Suppressor macrophage treated with lipopolysaccharide for 1 hour (primary cell): ENCODE results near the gene MEIOSIN.
A peak's percentile ranks its signal among the peaks of the same experiment; 100 is the strongest.
"Not testable (repeated sequence)": the region's sequence is repeated elsewhere in the genome, so short reads cannot be mapped to it uniquely, and the experiment has no call there.

Source experiments
- DNase-seq, 3 donors: peaks; one replicate each; pipeline ENCODE4 v3.0.0-alpha.2; 2020 to 2022

The MEIOSIN gene, protein sequence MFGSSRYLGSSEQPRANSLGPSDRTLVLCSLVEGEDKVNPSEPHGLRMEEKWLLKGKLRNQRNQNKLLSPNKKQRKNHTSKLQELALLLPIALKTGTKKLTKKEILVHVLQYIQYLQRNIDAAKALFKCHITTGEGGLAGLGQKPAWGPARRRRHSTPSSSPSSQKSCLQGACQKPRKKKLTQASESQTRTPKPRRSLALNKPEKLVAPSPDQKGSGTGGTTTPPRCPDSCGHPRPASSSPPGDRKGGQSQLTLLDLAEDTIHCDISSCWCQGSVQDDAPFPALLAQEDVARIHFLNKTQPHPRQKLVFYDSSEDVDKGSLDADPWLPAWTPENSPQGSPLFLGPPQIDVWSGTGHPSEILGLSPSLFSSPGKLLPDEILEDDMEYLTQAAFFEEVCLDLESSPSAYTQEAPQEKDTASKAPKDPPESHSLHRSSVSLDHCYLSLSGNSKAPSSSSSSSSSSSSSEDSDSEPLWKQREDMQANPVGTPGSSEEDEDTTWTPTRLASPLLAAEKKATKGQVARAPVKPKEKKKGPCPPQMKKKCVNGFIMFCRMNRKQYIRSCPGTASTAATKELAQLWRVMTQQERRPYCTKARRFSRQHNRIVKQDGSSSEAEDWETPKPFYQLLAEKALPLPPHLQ

DNA sequence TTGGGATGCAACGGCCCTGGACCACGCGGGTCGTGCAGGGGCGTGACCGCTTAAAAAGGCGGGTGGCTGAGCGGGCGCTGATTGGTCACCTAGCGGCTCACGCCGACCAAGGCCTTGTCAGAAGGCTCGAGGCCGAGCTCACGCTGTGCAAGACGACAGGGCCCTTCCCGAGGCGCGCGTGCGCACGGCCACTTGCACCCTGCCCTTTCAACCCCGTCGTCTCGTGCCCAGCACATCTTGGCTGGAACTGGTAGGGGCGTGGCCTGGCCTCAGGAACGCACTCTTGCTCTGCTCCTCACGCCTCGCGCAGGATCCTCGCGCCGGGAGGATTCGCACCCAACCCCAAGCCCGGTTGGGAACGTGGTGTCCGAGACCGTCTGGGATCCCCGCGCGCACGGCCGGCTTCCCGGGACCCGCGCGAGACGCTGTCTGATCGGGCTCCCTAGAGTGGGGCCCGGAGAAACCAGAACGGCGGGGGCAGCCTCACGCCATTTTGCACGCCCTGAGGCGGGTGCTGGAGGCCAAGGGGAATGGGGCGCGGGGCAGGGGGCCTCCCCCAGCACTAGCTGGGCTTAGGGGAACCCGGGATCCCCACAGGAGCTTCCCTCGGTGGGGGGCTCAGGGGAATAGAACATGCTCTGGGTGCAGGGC is at the start of gene MEIOSIN:
TSS of gene MEIOSIN (plus strand) at position 280 of the 651 bp plus-strand sequence. CDS start 1,938 bp downstream, outside the sequence.
- DNase-seq: no peak

DNA sequence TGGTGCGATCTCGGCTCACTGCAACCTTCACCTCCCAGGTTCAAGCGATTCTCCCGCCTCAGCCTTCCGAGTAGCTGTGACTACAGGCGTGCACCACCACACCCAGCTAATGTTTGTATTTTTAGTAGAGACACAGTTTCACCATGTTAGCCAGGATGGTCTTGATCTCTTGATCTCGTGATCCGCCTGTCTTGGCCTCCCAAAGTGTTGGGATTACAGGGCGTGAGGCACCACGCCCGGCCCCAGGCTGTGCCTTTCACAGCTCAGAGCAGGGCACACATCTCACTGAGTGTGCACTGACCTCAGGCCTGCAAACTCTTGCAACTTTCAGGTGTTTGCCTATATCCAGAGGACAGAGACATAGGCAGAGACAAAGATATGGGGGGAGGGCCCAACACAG is 48.2 kb upstream of the MEIOSIN start:
- DNase-seq: not testable (repeated sequence)

DNA sequence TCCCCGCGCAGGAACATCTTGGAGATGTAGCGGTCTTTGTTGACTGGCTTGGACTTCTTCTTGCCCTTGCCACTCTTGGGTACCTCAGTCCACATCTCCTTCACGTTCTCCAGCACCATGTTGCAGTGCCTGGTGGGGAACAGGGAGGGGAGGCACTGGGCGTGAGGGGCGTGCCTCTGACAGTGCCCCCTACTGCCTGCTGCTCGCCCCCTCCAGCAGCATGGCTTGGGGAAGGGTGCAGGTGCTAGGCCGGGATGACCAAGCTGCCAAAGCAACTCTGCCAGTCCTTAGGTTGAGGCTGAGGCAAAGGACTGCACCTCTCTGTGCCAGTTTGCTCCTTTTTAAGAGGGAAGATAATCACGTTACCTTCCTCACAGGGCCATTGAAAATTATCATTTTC is 45.6 kb upstream of the MEIOSIN start:
- DNase-seq: no peak

DNA sequence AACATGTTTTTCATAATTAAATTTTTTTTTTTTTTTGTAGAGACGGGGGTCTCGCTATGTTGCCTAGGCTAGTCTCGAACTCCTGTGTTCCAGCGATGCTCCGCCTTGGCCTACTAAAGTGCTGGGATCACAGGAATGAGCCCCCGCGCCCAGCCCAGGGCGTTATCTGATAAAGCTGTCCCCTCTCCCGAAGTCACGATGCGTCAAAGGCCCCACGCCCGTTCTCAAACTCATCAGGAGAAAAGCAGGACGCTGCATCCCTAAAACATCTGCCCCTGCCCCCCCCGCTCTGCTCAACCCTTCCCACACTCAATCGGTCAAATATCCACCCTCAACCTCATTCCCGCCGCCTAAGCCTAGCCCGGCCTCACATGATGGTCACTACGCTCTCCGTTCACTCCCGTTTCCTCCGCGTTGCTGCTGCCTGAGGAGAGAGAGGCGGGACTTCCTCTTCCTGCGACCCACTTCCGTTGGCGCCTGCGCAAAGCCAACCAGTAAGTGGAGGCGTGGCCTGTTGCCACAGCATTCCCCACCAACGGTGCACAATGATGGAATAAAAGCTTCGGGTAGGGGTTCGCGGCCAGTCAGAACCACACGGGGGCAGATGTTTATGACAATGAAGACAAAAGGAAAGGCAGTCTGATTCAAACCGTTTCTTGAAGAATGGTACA is 41.6 kb upstream of the MEIOSIN start, which contains the start of gene SNRPD2:
TSS of gene SNRPD2 (minus strand) at position 438 of the 671 bp plus-strand sequence. CDS start at position 373, 65 bp downstream.
- DNase-seq: peak; percentile 97 to 98 (median 98)

DNA sequence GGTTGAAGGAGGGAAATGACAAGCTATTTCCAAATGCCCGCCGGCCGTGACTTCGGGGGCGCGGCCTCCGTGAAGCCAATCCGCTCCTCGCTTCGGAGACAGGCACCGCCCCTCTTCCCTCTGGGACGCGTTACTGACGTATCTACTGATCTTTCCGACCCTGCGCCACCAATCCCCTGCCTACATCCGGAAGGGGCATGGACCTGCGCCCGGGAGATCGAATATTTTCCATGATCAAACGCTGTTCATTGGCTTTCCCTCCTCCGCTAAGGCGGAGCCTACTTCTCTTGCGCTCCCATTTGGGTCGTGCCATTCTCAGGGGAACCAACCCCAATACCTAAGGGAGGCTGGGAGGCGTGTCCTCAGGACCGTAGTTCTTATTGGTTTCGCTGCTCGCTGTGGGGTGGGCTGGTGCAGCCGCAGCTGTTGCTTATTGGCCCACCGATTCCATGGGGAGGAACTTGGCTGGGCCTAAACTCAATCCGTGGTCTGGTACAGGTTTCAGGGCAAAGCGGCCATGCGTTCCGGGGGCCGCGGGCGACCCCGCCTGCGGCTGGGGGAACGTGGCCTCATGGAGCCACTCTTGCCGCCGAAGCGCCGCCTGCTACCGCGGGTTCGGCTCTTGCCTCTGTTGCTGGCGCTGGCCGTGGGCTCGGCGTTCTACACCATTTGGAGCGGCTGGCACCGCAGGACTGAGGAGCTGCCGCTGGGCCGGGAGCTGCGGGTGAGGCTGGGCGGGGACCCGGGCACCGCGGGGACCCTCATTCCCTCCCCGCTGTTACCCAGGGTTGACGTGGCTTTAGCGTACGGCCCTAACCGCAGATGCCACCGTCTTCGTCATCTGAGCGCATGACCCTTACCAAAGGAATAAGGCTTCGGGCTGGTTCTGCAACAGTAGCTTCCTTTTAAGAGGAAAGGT is 40.8 kb upstream of the MEIOSIN start, which contains the start of gene QPCTL:
TSS of gene QPCTL (plus strand) at position 480 of the 919 bp plus-strand sequence. CDS start at position 518, 38 bp downstream.
- peak; percentile 98 to 99 (median 99) for DNase-seq

DNA sequence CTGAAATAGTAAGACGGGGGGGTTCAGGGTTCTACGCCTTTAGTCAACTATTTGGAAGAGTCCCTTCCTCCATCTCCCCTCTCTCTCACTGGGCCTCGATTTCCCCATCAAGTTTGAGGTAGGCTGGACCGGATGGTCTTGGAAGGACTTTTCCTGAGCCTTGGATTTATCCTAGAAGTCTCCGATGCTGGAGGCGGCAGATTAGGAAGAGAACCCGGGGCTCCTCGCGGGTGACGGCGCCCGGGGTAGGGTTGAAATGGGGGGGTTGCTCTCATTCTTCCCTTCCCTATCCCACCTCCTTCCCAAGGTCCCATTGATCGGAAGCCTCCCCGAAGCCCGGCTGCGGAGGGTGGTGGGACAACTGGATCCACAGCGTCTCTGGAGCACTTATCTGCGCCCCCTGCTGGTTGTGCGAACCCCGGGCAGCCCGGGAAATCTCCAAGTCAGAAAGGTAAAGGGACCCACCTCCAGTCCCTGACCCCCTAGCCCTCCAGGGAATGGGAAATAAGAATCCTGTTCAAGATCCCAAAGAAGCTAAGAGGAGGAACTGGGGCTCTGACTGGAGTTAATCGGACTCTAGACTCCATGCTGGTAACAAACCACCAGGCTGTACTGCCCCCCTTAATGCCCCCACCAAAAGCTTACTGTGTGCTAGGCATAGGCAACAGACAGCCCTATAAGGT is 40.0 kb upstream of the MEIOSIN start:
- DNase-seq: peak; percentile 80 to 92 (median 83)

DNA sequence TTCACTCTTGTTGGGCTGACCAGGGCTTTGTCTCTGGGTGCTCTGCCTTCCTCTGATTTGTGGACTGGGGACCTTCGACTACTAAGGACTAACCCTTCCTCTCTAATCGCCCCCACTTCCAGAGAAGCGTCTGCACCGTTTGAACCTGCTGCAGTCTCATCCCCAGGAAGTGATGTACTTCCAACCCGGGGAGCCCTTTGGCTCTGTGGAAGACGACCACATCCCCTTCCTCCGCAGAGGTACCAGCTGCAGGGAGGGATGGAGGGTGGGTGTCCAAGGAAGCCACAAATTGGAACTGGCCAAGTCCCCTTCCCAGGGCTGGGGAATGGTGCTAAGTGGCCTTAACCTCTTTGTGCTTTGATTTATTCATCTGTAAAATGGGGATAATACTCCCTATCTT is 31.6 kb upstream of the MEIOSIN start:
- DNase-seq: no peak

DNA sequence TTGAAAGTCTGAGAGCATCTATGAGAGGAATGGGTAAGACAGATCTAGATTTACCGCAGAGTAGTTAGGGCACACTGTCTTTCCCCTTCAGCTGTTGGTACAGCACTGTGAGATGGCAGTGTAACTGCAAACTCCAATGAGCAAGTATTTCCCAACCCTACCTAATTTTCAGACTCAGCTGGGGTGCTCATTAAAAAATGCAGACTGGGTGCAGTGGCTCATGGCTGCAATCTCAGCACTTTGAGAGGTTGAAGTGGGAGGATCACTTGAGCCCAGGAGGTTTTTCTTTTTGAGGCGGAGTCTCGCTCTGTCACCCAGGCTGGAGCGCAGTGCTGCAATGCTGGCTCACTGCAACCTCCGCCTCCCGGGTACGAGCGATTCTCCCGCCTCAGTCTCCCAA is 28.1 kb upstream of the MEIOSIN start:
- no peak for DNase-seq

DNA sequence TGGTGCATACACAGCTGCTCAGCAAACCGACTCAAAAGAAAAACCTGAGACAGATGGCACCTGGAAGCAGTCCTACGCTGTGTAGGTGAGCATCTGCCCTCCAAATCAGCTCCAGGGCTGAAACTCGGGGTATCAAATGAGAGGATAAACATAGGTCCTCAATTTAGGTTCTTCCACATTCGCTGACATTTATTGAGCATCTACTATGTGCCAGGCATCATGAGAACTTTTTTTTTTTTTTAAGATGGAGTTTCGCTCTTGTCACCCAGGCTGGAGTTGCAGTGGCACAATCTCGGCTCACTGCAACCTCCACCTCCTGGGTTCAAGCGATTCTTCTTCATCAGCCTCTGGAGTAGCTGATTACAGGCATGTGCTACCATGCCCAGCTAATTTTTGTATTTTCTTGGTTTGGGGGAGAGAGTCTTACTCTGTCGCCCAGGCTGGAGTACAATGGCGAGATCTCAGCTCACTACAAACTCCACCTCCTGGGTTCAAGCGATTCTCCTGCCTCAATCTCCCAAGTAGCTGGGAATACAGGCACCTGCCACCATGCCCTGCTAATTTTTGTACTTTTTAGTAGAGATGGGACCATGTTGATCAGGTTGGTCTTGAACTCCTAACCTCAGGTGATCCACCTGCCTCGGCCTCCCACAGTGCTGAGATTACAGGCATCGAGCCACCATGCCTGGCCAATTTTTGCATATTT is 27.4 kb upstream of the MEIOSIN start:
- DNase-seq: no peak

DNA sequence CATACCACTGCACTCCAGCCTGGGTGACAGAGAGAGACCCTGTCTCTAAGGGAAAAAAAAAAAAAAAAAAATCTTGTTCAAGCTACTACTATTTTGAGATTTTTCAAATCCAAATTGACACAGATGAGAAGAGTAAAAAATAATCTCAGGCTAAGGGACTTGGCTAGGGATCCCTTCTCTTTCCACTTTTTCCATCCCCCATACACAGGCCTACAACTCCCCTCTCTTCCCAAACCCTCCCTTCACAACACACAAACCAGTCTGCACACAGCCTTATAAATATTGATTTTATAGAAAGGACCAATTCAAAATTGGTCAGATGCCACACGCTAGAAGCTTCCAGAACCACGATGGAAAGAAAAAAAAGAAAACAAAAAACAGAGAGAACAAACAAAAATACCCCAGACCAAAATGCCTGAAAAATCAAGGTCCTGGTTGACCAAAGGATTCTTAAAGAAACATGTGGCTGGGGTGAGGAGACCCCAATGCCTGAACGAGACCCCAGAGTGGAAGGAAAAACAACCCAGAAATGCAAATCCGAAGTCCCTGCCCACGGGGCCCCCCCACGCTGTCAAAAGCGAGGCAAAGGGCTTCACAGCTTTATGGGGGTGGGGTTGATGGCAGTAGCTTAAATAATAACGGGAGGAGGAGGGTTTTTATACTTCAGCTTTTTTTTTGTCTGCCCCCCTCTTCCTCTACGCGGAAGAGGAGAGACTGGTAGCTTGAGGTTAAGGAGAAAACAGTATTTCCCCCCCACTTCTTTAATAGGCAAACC is 22.7 kb upstream of the MEIOSIN start:
- no peak for DNase-seq

DNA sequence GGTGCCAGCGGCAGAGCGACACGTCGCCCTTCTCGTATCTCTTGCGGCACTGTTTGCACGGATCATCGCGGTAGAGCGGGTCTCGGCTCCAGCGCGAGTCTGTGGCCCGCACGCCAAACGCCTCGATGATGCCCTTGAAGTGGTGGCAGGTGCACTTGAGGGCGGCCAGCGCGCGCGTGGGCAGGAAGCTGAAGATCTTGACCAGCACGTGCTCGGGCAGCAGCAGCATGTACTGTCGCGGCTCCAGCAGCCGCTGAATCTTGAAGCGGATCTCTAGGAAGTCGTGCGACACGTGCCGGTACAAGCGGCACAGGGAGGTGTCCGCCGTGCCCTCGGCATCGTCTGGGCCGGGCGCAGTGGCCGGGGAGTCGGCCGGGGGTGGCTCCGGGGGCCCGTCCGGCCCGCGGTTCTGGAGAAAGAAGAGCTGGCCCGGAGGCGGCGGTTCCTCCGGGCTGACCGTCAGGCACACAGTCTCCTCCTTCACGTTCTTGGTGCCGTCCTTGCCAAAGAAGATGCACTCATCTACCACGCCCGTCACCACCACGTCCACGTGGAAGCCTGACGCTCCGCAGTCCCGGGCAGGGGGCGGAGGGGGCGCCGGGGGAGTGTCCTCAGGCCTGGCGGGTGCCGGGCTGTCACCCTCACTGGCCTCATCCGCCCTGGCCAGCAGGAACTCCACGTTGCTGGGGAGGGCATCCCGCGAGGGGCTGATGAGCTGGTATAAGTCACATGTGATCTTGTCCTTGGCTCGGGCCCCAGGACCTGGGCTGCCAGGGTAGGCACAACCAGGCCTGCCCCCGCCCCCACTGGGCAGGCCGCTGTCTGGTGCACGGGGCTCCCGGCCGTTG is 21.2 kb upstream of the MEIOSIN start:
- no peak for DNase-seq

DNA sequence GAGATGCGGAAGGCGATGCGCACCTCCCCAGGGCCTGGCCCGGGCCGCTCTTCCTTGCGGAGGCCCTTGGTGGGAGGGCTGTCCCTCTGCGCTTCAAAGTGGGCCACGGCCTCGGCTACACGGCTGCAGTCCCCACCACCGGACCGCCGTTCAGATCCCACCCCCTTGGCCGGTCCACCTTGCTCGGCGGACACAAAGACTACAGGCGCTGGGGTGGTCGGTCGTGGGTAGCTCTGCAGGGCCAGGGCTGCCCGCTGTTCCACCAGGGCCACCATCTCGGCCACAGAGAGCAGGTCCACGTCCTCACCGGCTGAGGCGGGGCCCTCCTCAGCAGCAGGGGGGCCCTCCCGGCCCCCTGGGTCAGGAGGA is 20.6 kb upstream of the MEIOSIN start:
- DNase-seq: peak in 1 of 3 donors; percentile 10

DNA sequence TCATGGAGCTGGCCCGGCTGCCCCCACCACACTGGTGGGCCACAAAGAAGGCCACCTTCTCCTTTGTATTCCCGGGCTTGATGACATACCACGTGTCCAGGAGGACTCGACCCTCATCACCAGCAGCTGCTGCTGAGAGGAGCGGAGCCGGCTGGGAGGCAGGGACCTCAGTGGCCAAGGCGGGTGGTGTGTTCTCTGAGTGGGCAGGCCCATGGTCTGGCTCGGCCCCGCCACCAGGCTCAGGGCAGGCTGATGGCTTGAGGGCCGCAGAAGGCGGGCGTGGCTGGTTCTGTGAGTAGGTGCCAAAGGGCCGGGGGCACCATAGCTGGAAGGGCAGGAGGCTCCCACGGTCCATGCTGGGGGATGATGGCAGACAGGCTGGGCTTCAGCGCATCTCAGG is 20.1 kb upstream of the MEIOSIN start:
- DNase-seq: no peak

DNA sequence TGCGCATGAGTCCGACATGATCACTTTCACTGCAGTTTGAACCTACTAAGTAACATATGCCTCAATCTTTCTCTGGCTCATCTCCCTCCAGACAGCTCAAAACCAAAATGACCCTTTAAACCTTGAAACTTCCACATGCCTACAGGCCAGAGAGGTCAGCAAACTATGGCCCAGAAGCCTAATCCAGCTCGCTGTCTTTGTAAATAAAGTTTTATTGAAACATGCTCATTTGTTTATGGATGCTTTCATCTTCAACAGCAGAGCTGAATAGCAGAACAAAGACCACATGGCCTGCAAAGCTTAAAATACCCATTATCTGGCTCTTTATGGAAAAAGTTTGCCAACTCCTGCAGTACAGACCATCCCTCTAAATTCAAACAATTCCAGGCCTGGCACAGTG is 18.1 kb upstream of the MEIOSIN start:
- no peak for DNase-seq

DNA sequence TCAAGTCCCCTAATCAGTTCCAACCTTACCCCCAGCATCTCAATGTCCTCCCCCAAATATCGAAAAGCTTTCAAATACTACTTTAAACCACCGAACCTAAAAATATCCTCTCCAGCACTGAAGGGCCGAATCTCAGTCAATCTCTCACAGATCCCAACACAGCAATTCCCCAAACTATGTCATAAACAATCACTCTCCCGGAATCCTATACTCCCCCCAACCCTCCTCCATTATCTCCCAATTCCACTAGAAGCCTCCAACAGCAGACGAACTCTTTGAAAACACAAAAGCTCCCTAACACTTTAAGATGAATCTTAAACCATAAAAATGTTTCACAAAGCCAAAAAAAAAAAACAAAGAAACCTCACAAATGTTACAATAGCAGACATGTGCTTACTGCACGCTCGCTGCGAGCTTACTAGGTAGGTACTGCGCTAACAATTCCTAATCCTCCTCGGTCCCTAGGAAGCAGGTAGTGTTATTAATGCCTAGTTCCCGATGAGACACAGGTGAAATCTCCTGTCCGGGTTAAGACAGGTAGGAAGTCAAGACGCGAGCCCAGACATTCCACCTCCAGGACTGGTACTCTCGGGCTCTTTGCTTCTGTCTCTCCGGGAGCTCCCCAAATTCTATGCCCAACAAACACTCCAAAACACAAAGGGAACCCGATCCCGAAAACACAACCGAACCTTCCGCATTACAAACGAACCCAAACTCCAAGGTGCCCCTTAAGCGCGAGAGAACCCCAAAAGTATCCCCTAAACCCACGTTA is 16.7 kb upstream of the MEIOSIN start:
- no peak for DNase-seq

DNA sequence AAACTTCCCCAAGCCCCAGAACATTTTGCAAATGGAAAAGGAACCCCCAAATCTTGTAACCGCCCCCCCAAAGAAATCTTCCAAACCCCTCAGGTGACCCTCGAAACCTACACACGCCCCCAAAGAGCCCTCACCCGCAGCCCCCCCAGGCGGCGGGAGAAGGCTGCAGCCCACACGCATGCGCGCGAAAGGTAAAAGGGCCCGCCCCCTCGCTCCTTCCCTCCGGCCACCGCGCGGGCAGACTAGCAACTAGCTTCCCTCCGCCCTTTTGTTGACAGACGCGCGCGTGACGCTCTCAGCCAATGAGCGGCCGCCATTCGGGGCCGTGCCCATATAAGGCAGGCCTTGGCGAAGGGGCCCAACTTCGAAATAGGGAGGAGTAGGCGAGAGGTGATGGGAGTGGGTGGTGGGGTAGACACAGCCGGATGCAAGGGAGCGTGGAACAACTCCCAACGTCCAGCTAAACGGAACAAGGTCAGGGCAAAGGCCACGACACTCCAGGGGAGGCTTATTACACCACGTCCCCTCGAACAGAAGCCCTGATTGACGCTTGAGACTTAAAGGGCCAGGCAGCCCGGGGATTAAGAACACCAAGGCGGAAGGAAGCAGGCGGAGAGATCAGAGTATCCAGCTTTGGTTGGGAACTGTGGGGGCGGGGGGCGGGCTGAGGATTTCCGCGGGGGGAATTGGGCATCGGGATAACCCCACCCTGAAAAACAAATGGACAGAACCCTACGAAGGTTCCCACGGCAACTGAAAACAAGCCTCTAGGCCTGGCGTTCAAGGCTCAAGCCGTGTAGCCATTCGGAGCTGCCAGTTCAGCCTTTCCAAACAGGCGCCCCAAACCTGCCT is 15.9 kb upstream of the MEIOSIN start:
- DNase-seq: peak; percentile 100
